DMS79 (cell line): ENCODE data around the gene TAS2R10.
"Not testable (repeated sequence)": the region's sequence is repeated elsewhere in the genome, so short reads cannot be mapped to it uniquely, and the experiment has no call there.

ENCODE experiments used
- DNase-seq: peaks from one replicate; lab custom pipeline; 2025; lab: John Stamatoyannopoulos, UW

Gene TAS2R10

GRCh38 chr12:10826258-10826657 lies at the start of gene TAS2R10:
TAS2R10 (minus strand) TSS chr12:10826358; CDS start chr12:10826269, 89 bp downstream.
- DNase-seq: no peak

GRCh38 chr12:10873378-10873777 lies 47.2 kb upstream of the TAS2R10 start:
- DNase-seq: no peak

- DNase-seq: no peak
These were observed 41.2 kb upstream of the TAS2R10 start for GRCh38 chr12:10867381-10867780.

- no peak for DNase-seq
These were observed 37.5 kb upstream of the TAS2R10 start for GRCh38 chr12:10863512-10864218.

GRCh38 chr12:10861366-10861765 lies 35.2 kb upstream of the TAS2R10 start:
- no peak for DNase-seq

- no peak for DNase-seq
These were observed 29.6 kb upstream of the TAS2R10 start for GRCh38 chr12:10855807-10856206.

- no peak for DNase-seq
These were observed 27.6 kb upstream of the TAS2R10 start for GRCh38 chr12:10853776-10854175.

GRCh38 chr12:10851243-10851858 lies 25.2 kb upstream of the TAS2R10 start:
- no peak for DNase-seq

GRCh38 chr12:10849425-10849878 lies 23.3 kb upstream of the TAS2R10 start, which contains the start of gene PRR4:
PRR4 (minus strand) TSS chr12:10849475; CDS start chr12:10849437, 38 bp downstream.
- DNase-seq: no peak

GRCh38 chr12:10847744-10848143 lies 21.6 kb upstream of the TAS2R10 start:
- DNase-seq: no peak

- no peak for DNase-seq
These were observed 16.7 kb upstream of the TAS2R10 start for GRCh38 chr12:10842862-10843261.

GRCh38 chr12:10838461-10838860 lies 12.3 kb upstream of the TAS2R10 start:
- no peak for DNase-seq

- no peak for DNase-seq
These were observed 3.8 kb upstream of the TAS2R10 start for GRCh38 chr12:10829994-10830393.

GRCh38 chr12:10824957-10825356 lies 1.2 kb downstream of the TAS2R10 start:
- no peak for DNase-seq

GRCh38 chr12:10811883-10812536 lies 14.1 kb downstream of the TAS2R10 start:
- DNase-seq: no peak

- no peak for DNase-seq
These were observed 16.1 kb downstream of the TAS2R10 start, which contains the start of gene TAS2R9 for GRCh38 chr12:10810068-10810467. TAS2R9 (minus strand) TSS chr12:10810168; CDS start chr12:10810075, 93 bp downstream.

- DNase-seq: no peak
These were observed 19.0 kb downstream of the TAS2R10 start, which contains the start of gene TAS2R8 for GRCh38 chr12:10807186-10807585. TAS2R8 (minus strand) TSS chr12:10807286; CDS start chr12:10806980, 306 bp downstream.

GRCh38 chr12:10802587-10802986 lies 23.6 kb downstream of the TAS2R10 start, which contains the start of gene TAS2R7:
TAS2R7 (minus strand) TSS chr12:10802627; CDS start chr12:10802570, 57 bp downstream.
- no peak for DNase-seq

GRCh38 chr12:10801741-10802140 lies 24.4 kb downstream of the TAS2R10 start:
- DNase-seq: no peak

- no peak for DNase-seq
These were observed 31.9 kb downstream of the TAS2R10 start for GRCh38 chr12:10794222-10794621.

- not testable (repeated sequence) for DNase-seq
These were observed 34.4 kb downstream of the TAS2R10 start for GRCh38 chr12:10791769-10792168.

- no peak for DNase-seq
These were observed 42.9 kb downstream of the TAS2R10 start for GRCh38 chr12:10783252-10783651.

- no peak for DNase-seq
These were observed 47.1 kb downstream of the TAS2R10 start for GRCh38 chr12:10779103-10779502.
